Loucy (cell line): ENCODE measurements around the gene VANGL1.

Experiments
- H2AFZ ChIP-seq: fragments of 200-600 bp; sonication (generic); 2 replicates; pipeline ENCODE4 v1.6.0; 2016; ENCODE audit warnings: antibody characterized with exemption, mild to moderate bottlenecking, low read length, moderate library complexity
- H3F3A ChIP-seq: fragments of 200-600 bp; 2 replicates; pipeline ENCODE4 v1.6.0; 2016; ENCODE audit warnings: antibody characterized with exemption, low read depth, mild to moderate bottlenecking
- H3K27me3 ChIP-seq: fragments of 200-600 bp; sonication (generic); 2 replicates; pipeline ENCODE4 v1.6.1; 2014; ENCODE audit warnings: low read length, mild to moderate bottlenecking; ENCODE audit not compliant: insufficient read depth, poor library complexity, severe bottlenecking
- H3K36me3 ChIP-seq: fragments of 200-600 bp; sonication (generic); 2 replicates; pipeline ENCODE4 v1.6.1; 2016; ENCODE audit warnings: low read length; ENCODE audit not compliant: insufficient read depth
- H3K4me1 ChIP-seq: fragments of 200-600 bp; sonication (generic); 2 replicates; pipeline ENCODE4 v1.5.1; 2014; ENCODE audit warnings: low read length, mild to moderate bottlenecking; ENCODE audit not compliant: insufficient read depth, poor library complexity, severe bottlenecking
- H3K4me2 ChIP-seq: fragments of 200-600 bp; sonication (generic); 2 replicates; pipeline ENCODE4 v1.6.0; 2014; ENCODE audit warnings: antibody characterized with exemption, low read length, low read depth, mild to moderate bottlenecking; ENCODE audit not compliant: poor library complexity, severe bottlenecking
- H3K4me3 ChIP-seq: fragments of 200-600 bp; sonication (generic); 2 replicates; pipeline ENCODE4 v1.5.1; 2014; ENCODE audit warnings: low read length, mild to moderate bottlenecking, mixed read lengths; ENCODE audit not compliant: poor library complexity, severe bottlenecking
- H3K79me2 ChIP-seq: fragments of 200-600 bp; sonication (generic); 2 replicates; pipeline ENCODE4 v1.6.1; 2014; ENCODE audit warnings: low read length; ENCODE audit not compliant: insufficient read depth
- H3K9ac ChIP-seq: fragments of 200-600 bp; sonication (generic); 2 replicates; pipeline ENCODE4 v1.6.0; 2014; ENCODE audit warnings: mild to moderate bottlenecking, low read depth, low read length, moderate library complexity; ENCODE audit not compliant: poor library complexity, severe bottlenecking
- H3K9me2 ChIP-seq: fragments of 200-600 bp; sonication (generic); replicated peaks from 2 replicates; pipeline ENCODE4 v1.6.1; 2016; ENCODE audit warnings: low read depth, low read length, mixed read lengths
- H3K9me3 ChIP-seq: fragments of 200-600 bp; sonication (generic); 2 replicates; pipeline ENCODE4 v1.6.1; 2014; ENCODE audit warnings: mild to moderate bottlenecking, antibody characterized with exemption, low read length, low read depth; ENCODE audit not compliant: insufficient read depth
- H4K20me1 ChIP-seq: fragments of 200-600 bp; sonication (generic); 2 replicates; pipeline ENCODE4 v1.6.0; 2014; ENCODE audit warnings: antibody characterized with exemption, low read length, mild to moderate bottlenecking; ENCODE audit not compliant: insufficient read depth, poor library complexity, severe bottlenecking
- EZH2phosphoT487 ChIP-seq: fragments of 200-600 bp; IDR thresholded peaks from 2 replicates; pipeline ENCODE4 v1.6.1; 2018; ENCODE audit warnings: antibody characterized with exemption, mild to moderate bottlenecking, moderate library complexity, borderline replicate concordance
- TF ChIP-seq, protein P1 (sequence below): fragments of 200-600 bp; sonication (generic); conservative IDR thresholded peaks from 2 replicates; pipeline ENCODE4 v1.5.1; 2014; ENCODE audit warnings: mild to moderate bottlenecking, antibody characterized with exemption, low read length

Gene VANGL1

DNA sequence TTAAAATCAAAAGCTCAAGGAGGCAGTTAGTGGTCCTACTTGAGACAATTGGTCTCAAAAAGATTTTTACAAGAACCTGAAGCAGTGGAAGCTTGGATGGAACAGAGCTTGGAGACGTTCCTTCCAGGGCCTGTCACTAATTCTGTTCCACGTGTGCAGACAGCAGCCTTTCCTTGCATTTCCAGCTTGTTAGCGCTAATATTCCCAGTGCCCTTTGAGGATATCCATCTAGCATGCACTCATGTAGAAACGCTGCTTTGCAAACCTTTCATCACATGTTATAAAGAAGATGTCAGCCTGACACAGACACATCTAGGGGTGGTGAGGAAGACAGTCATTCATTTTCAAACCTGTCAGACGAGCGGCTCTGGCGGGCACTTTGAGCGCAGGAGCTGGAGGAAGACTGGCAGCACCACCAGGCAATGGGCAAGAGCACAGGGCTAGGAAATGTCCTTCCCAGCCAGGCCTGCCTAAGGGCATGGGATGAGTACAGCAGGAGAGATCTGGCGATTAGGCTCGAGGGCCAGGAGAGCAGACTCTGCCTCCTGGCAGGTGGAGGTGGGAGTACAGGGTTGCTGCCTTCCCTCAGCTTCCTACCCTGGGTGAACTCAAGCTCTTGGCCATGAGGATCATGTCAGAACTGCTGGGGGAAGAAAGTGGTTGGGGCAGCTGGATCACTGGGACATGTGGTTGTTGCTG is 71.3 kb downstream of the VANGL1 start:
- Histone ChIP-seq H3K4me2 (no peak overlapping the region), H2AFZ (no peak overlapping the region), H3K4me1 (peaks cover 12% of the 10 kb centered on the region), H3K27me3 (no peaks in the 10 kb centered on the region), H3K9me3 (no peaks in the 10 kb centered on the region), H3K79me2 (no peaks in the 10 kb centered on the region), H3K9me2 (no peaks in the 10 kb centered on the region), H3K4me3 (no peak overlapping the region), H3K36me3 (no peaks in the 10 kb centered on the region), H3F3A (no peaks in the 10 kb centered on the region), H4K20me1 (no peaks in the 10 kb centered on the region), H3K9ac (no peak overlapping the region)
- no peak for TF ChIP-seq EZH2phosphoT487
- TF ChIP-seq, protein P1, sequence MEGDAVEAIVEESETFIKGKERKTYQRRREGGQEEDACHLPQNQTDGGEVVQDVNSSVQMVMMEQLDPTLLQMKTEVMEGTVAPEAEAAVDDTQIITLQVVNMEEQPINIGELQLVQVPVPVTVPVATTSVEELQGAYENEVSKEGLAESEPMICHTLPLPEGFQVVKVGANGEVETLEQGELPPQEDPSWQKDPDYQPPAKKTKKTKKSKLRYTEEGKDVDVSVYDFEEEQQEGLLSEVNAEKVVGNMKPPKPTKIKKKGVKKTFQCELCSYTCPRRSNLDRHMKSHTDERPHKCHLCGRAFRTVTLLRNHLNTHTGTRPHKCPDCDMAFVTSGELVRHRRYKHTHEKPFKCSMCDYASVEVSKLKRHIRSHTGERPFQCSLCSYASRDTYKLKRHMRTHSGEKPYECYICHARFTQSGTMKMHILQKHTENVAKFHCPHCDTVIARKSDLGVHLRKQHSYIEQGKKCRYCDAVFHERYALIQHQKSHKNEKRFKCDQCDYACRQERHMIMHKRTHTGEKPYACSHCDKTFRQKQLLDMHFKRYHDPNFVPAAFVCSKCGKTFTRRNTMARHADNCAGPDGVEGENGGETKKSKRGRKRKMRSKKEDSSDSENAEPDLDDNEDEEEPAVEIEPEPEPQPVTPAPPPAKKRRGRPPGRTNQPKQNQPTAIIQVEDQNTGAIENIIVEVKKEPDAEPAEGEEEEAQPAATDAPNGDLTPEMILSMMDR, result no peak

DNA sequence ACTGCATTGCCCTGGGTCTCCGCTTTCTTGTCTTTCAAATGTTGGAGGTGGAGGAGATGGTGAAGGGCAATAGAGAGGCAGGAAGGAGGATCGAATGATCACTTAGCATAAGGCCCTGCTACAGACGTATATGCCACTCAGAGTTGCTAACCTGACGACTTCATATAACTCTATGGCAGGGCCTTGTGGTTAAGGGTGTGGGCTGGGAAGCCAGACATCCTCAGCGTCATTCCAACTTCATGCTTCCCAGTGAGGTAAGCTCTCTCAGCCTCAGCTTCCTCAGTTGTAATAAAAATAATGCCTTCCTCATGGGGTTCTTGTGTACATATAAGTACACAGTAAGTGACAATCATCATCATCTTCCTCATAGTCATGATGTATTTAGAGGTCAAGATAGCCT is 72.1 kb downstream of the VANGL1 start:
- Histone ChIP-seq H3K4me2 (no peak overlapping the region), H3K9me2 (no peaks in the 10 kb centered on the region), H4K20me1 (no peaks in the 10 kb centered on the region), H3K27me3 (no peaks in the 10 kb centered on the region), H2AFZ (no peak overlapping the region), H3F3A (no peaks in the 10 kb centered on the region), H3K79me2 (no peaks in the 10 kb centered on the region), H3K9ac (no peak overlapping the region), H3K4me3 (no peak overlapping the region), H3K9me3 (no peaks in the 10 kb centered on the region), H3K4me1 (peaks cover 15% of the 10 kb centered on the region), H3K36me3 (no peaks in the 10 kb centered on the region)
- TF ChIP-seq EZH2phosphoT487, result no peak
- TF ChIP-seq, protein P1, result no peak

DNA sequence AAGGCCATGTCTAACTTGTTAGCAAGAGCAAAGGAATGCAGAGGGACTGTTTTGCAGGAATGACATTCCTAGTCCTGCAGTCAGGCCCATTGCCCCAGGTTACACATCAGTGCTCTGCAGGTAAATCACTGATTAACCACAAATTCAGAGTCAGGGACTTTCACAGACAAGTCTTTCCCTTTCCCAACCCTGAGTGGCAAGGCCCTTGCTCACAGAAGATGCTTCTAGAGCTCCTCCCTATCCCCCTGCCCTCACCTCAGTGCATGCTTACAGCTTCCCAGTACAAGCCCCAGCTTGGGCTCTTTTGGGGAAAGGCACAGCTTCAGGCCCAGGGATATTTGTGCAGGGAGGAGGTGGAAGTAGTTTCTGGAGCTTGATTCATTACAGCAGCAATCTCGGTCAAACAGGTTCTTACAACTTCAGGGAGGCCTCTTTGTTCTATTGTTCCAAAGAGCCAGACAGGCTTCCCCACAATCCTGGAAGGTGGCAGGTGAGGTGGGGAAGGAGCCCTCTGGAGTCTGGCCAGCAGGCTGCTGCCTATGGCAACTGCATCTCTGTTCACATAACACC is 72.9 kb downstream of the VANGL1 start:
- TF ChIP-seq EZH2phosphoT487, result no peak
- TF ChIP-seq, protein P1, result no peak
- Histone ChIP-seq H3K9ac (no peak overlapping the region), H3K9me2 (no peaks in the 10 kb centered on the region), H4K20me1 (no peaks in the 10 kb centered on the region), H3K9me3 (no peaks in the 10 kb centered on the region), H2AFZ (no peak overlapping the region), H3K27me3 (no peaks in the 10 kb centered on the region), H3K4me3 (no peak overlapping the region), H3K4me2 (no peak overlapping the region), H3K79me2 (no peaks in the 10 kb centered on the region), H3K4me1 (peaks cover 15% of the 10 kb centered on the region), H3K36me3 (no peaks in the 10 kb centered on the region), H3F3A (no peaks in the 10 kb centered on the region)
